Posterior cingulate gyrus (tissue), 11 donors: ENCODE results near the gene MAP3K9.

Experiments
- DNase-seq, 10 donors: peaks; one replicate each; pipeline versions ENCODE4 v3.0.0 to v3.0.0-alpha.2; 2020 to 2021; ENCODE audit warnings: mixed read lengths in 3 of 10
- intact Hi-C: fragments of 100-400 bp; cut with DNase I; formaldehyde crosslinking; loops from one replicate; pipeline ENCODE4 v1.15.1; 2023

MAP3K9 gene

DNA sequence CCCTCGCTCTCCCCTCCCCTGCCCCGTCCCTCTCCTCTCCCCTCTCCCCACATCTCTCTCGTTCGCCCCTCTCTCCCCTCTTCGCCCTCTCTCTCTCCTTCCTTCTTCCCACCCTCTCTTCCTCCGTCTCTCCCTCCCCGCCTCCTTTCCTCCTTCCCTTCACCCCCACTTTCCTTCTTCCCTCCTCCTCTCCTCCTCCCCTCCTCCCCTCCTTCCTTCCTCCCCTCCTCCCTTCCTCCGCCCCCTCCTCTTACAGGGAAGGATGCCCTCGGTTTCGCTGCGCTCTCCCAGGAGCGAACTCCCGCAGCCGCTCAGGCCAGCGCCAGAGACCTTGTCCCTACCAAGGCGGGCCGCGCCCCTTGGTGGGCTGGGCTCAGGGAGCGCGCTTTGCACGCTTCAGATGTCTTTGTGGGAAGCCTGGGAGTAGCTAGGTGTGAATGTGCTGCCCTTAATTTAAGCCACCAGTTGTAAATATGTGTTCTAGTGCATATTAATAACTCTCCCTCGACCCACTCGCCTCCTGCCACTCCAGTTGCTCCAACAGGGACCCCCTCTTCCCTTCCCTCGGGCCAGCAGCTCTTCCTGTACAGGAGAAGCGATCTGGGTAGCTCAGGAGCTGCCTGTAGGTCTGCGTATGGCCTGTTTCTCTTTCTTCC, 13.3 kb upstream of the MAP3K9 start:
- DNase-seq = peak in 3 of 10 donors; percentile 73 to 82 (median 80)

GRCh38 chr14:70821584-70822529, 12.5 kb upstream of the MAP3K9 start:
- intact Hi-C loops = loop anchor here (5.0 kb wide), 1 partner anchor 85 kb away; the partner anchor contains the start of gene PCNX1

More for the DNA sequence above, 13.3 kb upstream of the MAP3K9 start:
- intact Hi-C loops = loop anchor here (5.0 kb wide), 1 partner anchor 85 kb away; the partner anchor contains the start of gene PCNX1

DNA sequence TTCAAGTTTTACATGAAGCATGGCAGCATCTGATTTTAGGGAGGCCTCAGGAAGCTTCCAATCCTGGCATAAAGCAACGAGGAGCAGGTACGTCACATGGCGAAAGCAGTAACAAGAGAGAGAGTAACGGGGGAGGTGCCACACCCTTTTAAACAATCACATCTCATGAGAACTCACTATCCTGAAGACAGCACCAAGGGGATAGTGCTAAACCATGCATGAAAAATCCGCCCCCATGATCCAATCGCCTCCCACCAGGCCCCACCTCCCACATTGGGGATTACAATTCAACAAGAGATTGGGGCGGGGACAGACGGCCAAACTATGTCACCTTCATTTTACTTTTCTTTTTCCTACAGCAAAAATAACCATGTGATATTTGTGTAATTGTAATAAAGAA, 7.2 kb upstream of the MAP3K9 start:
- intact Hi-C loops = loop anchor here (2.0 kb wide), 2 partner anchors 36 to 156 kb away; no protein-coding TSS in a partner anchor
- no peak for DNase-seq

More at GRCh38 chr14:70821584-70822529, 12.5 kb upstream of the MAP3K9 start:
- peak in 8 of 10 donors; percentile 48 to 96 (median 75) for DNase-seq

- no peak for DNase-seq
- intact Hi-C loops = no loop called here
These were observed 5.2 kb upstream of the MAP3K9 start for GRCh38 chr14:70814466-70814865.

- DNase-seq = no peak
- intact Hi-C loops = no loop called here
These were observed 3.0 kb upstream of the MAP3K9 start for GRCh38 chr14:70812124-70812818.

- DNase-seq = no peak
- intact Hi-C loops = no loop called here
These were observed 2.3 kb upstream of the MAP3K9 start for GRCh38 chr14:70811578-70811977.

DNA sequence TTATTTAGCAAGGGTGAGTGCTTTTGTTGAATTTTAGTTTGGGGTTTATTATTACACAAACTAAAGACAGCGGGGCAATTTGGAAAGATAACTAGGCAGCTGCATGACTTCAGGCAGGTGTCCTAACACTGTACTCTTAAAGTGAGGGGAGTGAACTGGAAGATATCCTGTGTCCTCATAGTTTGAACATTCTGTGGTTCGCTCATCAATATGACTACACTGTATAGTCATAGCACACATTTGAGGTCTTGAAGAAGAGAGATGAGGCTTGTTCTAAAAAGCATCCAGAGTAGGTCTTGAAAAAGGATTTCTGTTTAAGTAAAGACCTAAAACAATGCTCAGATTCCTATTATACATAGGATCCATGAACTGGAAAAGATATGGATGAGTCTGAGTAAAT, 1.7 kb upstream of the MAP3K9 start:
- intact Hi-C loops = no loop called here
- DNase-seq = no peak

GRCh38 chr14:70810621-70811020, 1.3 kb upstream of the MAP3K9 start:
- no peak for DNase-seq
- intact Hi-C loops = no loop called here

GRCh38 chr14:70808416-70809224, 693 bp downstream of the MAP3K9 start:
- DNase-seq = peak in 5 of 10 donors; percentile 13 to 88 (median 71)
- intact Hi-C loops = no loop called here

DNA sequence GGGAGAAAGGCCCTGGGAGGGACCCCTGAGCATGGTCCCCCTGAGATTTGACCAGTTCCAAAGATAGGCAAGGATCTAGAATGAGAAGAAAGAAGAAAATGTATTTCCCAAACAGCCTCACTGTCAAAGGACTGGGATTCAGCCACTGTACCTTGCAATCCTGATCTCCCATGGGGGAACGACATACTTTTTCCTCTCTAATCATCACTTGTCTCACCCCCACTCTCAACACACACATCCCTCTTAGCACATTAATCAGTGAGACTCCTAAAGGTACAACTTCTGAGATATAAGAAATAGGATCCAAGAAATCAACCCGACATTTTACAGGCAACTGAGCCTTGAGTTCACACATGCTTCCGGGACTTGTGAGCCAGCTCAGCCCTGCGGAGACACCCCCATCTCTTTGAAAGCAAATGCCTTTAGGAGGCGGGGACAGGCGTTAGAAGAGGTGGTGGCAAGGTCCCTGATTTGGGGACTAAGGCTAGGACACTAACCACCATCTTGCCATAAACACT, 1.4 kb downstream of the MAP3K9 start:
- intact Hi-C loops = no loop called here
- peak in 1 of 10 donors; percentile 83 for DNase-seq

DNA sequence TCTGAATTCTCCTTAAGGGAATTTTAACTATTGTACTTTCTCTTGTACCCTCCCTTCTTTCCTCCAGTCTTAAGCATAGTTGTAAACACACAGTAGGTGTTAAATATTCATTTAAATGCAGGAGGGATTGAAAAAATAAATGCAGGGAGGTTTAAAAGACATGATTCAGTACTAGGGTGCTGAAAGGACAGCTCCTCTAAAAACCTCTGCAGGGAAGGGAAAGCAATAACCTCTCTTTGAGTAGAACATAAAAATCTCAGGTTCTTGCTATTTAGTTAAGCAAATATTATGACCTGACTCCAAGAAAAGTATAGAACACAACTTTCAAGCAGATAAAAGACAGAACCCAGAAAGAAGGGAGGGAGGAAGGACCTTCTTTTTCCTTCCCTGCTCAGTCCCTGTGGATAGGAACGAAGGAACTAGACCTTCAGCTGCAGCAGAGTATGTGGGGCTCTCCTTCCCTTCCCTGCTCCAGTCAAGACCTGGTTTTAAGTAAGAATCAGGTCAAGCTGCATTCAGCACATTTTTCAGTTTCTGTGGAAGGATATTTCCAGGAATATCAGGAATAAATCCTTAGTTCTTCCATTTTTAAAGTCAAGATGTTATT, 4.7 kb downstream of the MAP3K9 start:
- no peak for DNase-seq
- intact Hi-C loops = no loop called here

- peak in 1 of 10 donors; percentile 70 for DNase-seq
- intact Hi-C loops = no loop called here
These were observed 5.7 kb downstream of the MAP3K9 start for GRCh38 chr14:70803321-70804310.

GRCh38 chr14:70802379-70802778, 6.9 kb downstream of the MAP3K9 start:
- no peak for DNase-seq
- intact Hi-C loops = no loop called here

GRCh38 chr14:70801836-70802235, 7.5 kb downstream of the MAP3K9 start:
- intact Hi-C loops = no loop called here
- DNase-seq = no peak

DNA sequence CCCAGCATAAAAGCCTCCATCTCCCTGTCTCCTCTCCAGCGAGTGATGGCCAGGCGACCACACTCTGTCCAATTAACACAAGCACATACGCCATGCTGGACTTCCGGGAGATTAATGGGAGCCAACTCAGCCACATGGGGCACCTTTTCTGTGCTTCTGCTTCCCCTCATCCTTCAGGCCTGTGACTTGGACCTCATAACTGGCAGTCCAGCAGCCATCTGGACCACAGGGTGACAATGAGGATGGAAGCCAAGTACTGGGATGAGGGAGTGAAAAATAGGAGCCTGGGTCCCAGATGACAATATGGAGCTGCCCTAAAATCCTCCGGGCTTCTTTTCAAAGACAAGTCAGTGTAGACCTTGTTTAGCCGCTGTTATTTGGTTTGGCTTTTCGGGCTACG, 12.8 kb downstream of the MAP3K9 start:
- intact Hi-C loops = no loop called here
- DNase-seq = no peak

DNA sequence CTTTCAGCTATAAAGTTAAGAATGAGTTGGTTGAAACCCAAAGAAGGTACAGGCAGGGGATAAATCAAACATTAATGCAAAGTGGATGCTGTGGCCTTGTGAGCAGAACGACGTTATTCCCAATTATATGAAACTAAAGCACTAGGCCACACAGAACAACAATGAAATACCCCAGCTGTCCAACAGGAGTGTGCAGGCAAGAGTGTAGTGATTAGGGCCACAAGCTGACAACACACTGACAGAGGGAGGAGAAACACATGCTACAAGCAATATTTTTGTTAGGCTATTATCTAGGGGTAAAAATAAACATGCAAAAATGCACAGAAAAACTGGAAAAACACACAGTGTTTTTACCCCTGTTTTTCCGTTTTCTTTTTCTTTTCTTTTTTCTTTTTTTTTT, 15.0 kb downstream of the MAP3K9 start:
- intact Hi-C loops = no loop called here
- DNase-seq = no peak

DNA sequence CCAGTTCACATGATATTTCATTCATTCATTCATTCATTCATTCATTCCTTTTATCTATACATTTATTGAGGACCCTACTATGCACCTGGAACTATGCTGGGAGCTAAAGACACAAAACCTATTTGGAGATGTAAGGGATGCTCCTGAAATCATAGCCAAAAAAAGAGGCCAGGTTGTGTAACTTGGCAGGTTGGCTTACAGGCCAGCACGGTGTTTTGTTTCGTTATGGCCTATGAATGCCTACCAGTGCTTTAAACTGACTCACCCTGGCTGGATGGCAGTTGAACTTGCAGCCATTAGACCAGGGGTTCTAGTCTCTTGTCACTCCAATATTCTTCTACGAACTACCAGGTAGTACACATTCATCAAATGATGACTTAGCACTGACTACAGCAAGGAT, 15.7 kb downstream of the MAP3K9 start:
- DNase-seq = no peak
- intact Hi-C loops = no loop called here

DNA sequence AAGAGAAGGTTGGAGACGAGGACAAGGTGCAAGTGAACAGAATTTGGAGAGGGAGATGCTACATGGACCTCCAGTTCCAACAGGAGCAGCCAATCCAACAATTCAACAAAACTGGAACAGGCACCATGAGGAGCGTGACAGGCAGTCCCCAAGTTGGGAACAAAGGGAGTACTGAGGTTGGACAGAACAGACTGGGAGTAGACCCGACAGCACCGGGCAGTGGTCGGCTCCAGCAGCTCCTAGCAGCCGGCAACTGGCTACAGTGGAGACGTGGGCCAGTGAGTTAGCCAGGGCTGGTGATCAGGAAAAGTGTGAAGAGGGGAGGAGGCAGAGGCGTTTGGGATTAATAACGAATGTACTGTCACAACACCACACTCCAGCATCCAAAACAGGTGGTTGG, 16.4 kb downstream of the MAP3K9 start:
- DNase-seq = peak in 1 of 10 donors; percentile 62
- intact Hi-C loops = no loop called here
